Measurements from ENCODE around the gene CS. TPM values are rescaled to one million over a fixed set of nuclear protein-coding genes. Genes with fewer than 3 reads are reported as not detected.
A peak's percentile ranks its signal among the peaks of the same experiment; 100 is the strongest.

CS gene
- polyA plus RNA-seq, 3 donors: 55.7 to 156 (median 86.1) TPM

- Histone ChIP-seq H2AFZ (ENCODE audit: insufficient read depth, low read depth, low read length, poor library complexity, severe bottlenecking) (no peak overlapping the region), H3K36me3 (replicated peaks in 1 of 2; ENCODE audit: control insufficient read depth in 1 of 2, insufficient read depth in 2 of 2, low read length in 2 of 2) (peaks cover 5 to 24% of the 10 kb centered on the region in 2 donors), H3K9ac (ENCODE audit: insufficient read depth, low read length, poor library complexity, severe bottlenecking) (no peak overlapping the region), H3K27me3 (ENCODE audit: control insufficient read depth in 2 of 2, insufficient read depth in 2 of 2, low read length in 2 of 2) (no peaks in the 10 kb centered on the region), H3K4me1 (ENCODE audit: control insufficient read depth in 1 of 2, insufficient read depth in 2 of 2, low read length in 2 of 2) (peaks cover 41 to 49% of the 10 kb centered on the region in 2 donors), H3K79me2 (ENCODE audit: insufficient read depth, low read length) (peaks cover 88% of the 10 kb centered on the region), H4K20me1 (ENCODE audit: insufficient read depth, low read length) (peaks cover 73% of the 10 kb centered on the region), H3K9me3 (replicated peaks in 1 of 2; ENCODE audit: control insufficient read depth in 1 of 2, insufficient read depth in 1 of 2, low read length in 2 of 2) (no peaks in the 10 kb centered on the region), H3K4me2 (replicated peaks; ENCODE audit: extremely low read depth, low read length, poor library complexity, severe bottlenecking) (no peak overlapping the region), H3K4me3 (replicated peaks in 1 of 3; ENCODE audit: low read depth in 2 of 3, low read length in 3 of 3) (no peak overlapping the region), H3K27ac (ENCODE audit: low read depth in 1 of 2, low read length in 2 of 2) (peak overlapping the region in 1 of 2 donors; percentile 95)
- peak overlapping the region in 5 of 7 donors; percentile 22 to 83 (median 73) for H3K27ac Mint-ChIP-seq
- no peak for TF ChIP-seq CTCF (IDR thresholded peaks at IDR 0.05)
- no peaks in the 10 kb centered on the region for H3K9me3 Mint-ChIP-seq
- intact Hi-C loops (cut with micrococcal nuclease): no loop called here
- 82% methylated on average over 4 of the region's 8 CpGs for WGBS (ENCODE audit: insufficient coverage)
- peaks cover 13 to 32% of the 10 kb centered on the region in 2 donors for H3K36me3 Mint-ChIP-seq
- H3K4me3 Mint-ChIP-seq: no peak overlapping the region
- H3K27me3 Mint-ChIP-seq (ENCODE audit: low read depth in 3 of 3): peaks cover 0 to 2% (median 0%) of the 10 kb centered on the region in 3 donors
- peaks cover 51% of the 10 kb centered on the region for H3K4me1 Mint-ChIP-seq
- DNase-seq: no peak
Measured at GRCh38 chr12:56297400-56297799, 2.7 kb downstream of the CS start.

- Mint-ChIP-seq H3K4me3 (no peak overlapping the region), H3K27me3 (ENCODE audit: low read depth in 3 of 3) (peaks cover 0 to 2% (median 0%) of the 10 kb centered on the region in 3 donors), H3K9me3 (no peaks in the 10 kb centered on the region), H3K27ac (peak overlapping the region in 5 of 7 donors; percentile 31 to 73 (median 63)), H3K36me3 (peaks cover 14 to 43% of the 10 kb centered on the region in 2 donors), H3K4me1 (peaks cover 46% of the 10 kb centered on the region)
- Histone ChIP-seq H3K36me3 (replicated peaks in 1 of 2; ENCODE audit: control insufficient read depth in 1 of 2, insufficient read depth in 2 of 2, low read length in 2 of 2) (peaks cover 10 to 31% of the 10 kb centered on the region in 2 donors), H4K20me1 (ENCODE audit: insufficient read depth, low read length) (peaks cover 84% of the 10 kb centered on the region), H3K4me1 (ENCODE audit: control insufficient read depth in 1 of 2, insufficient read depth in 2 of 2, low read length in 2 of 2) (peaks cover 41 to 48% of the 10 kb centered on the region in 2 donors), H2AFZ (ENCODE audit: insufficient read depth, low read depth, low read length, poor library complexity, severe bottlenecking) (no peak overlapping the region), H3K27me3 (ENCODE audit: control insufficient read depth in 2 of 2, insufficient read depth in 2 of 2, low read length in 2 of 2) (no peaks in the 10 kb centered on the region), H3K79me2 (ENCODE audit: insufficient read depth, low read length) (peaks cover 93% of the 10 kb centered on the region), H3K4me2 (replicated peaks; ENCODE audit: extremely low read depth, low read length, poor library complexity, severe bottlenecking) (peak overlapping the region; percentile 13), H3K9ac (ENCODE audit: insufficient read depth, low read length, poor library complexity, severe bottlenecking) (peak overlapping the region; percentile 23), H3K9me3 (replicated peaks in 1 of 2; ENCODE audit: control insufficient read depth in 1 of 2, insufficient read depth in 1 of 2, low read length in 2 of 2) (no peaks in the 10 kb centered on the region), H3K4me3 (replicated peaks in 1 of 3; ENCODE audit: low read depth in 2 of 3, low read length in 3 of 3) (no peak overlapping the region), H3K27ac (ENCODE audit: low read depth in 1 of 2, low read length in 2 of 2) (peak overlapping the region; percentile 3 to 95)
- WGBS (ENCODE audit: insufficient coverage): 0% methylated on average over 1 of the region's 5 CpGs
- TF ChIP-seq CTCF (IDR thresholded peaks at IDR 0.05): no peak
- intact Hi-C loops (cut with micrococcal nuclease): no loop called here
- DNase-seq: no peak
Measured at GRCh38 chr12:56296295-56296694, 3.8 kb downstream of the CS start.

Data from CD14-positive monocyte (primary cell).